ENCODE data around the gene MRPL24. TPM values are rescaled to one million over a fixed set of nuclear protein-coding genes. Genes with fewer than 3 reads are reported as not detected.

The MRPL24 gene
- total and polyA plus RNA-seq, 2 of the 8 experiments (the other 6 are each of a cell fraction or from before 2014, with no cell fraction given) = 29.7 to 35.2 TPM

- TF ChIP-seq RBBP5 (IDR thresholded peaks at IDR 0.05; ENCODE audit: borderline replicate concordance, low read depth, low read length) = peak; percentile 59; the same call in 1 of the 2 replicates
- peak; percentile 81; the same call in 1 of the 2 replicates for TF ChIP-seq YY1 (IDR thresholded peaks at IDR 0.05; ENCODE audit: low read depth, low read length)
- TF ChIP-seq SUZ12 (IDR thresholded peaks at IDR 0.05; ENCODE audit: low read length) = no peak
- TF ChIP-seq ZNF274 (IDR thresholded peaks at IDR 0.05; ENCODE audit: borderline replicate concordance, extremely low read depth, low read length) = no peak
- 0 out of 2 replicates have a peak, but pooled peaks have one; percentile 12 for TF ChIP-seq KDM5A (IDR thresholded peaks at IDR 0.05; ENCODE audit: low read length)
- peak; percentile 66 for TF ChIP-seq TAF1 (IDR thresholded peaks at IDR 0.05; ENCODE audit: low read depth, low read length)
- peak; percentile 91 for TF ChIP-seq KDM4A (IDR thresholded peaks at IDR 0.05; ENCODE audit: low read depth, low read length, severe bottlenecking)
- no peak for TF ChIP-seq RXRA (IDR thresholded peaks at IDR 0.05; ENCODE audit: insufficient read depth, low read depth, low read length)
- no peak; the same call in 1 of the 2 replicates for TF ChIP-seq KDM1A (IDR thresholded peaks at IDR 0.05; ENCODE audit: borderline replicate concordance, low read length)
These were observed 11.0 kb upstream of the MRPL24 start (continued) for GRCh38 chr1:156751757-156752481.

All from H1 (cell line).